ENCODE data around the gene FHL3.
A peak's percentile ranks its signal among the peaks of the same experiment; 100 is the strongest.

FHL3 gene

GRCh38 chr1:37951041-37951782 lies 54.1 kb downstream of the FHL3 start:
- ATAC-seq = no peak
- H3K27ac Mint-ChIP-seq = peak overlapping the region; percentile 74

GRCh38 chr1:37949524-37950152 lies 55.7 kb downstream of the FHL3 start:
- H3K27ac Mint-ChIP-seq = peak overlapping the region; percentile 61
- H3K27me3 Mint-ChIP-seq = no peaks in the 10 kb centered on the region
- no peak overlapping the region for H3K4me3 Mint-ChIP-seq
- no peaks in the 10 kb centered on the region for H3K9me3 Mint-ChIP-seq
- no peaks in the 10 kb centered on the region for H3K36me3 Mint-ChIP-seq
- H3K4me1 Mint-ChIP-seq = peaks cover 57% of the 10 kb centered on the region
- no peak for ATAC-seq

More at GRCh38 chr1:37951041-37951782, 54.1 kb downstream of the FHL3 start:
- H3K4me3 Mint-ChIP-seq = no peak overlapping the region
- peaks cover 52% of the 10 kb centered on the region for H3K4me1 Mint-ChIP-seq
- peaks cover 4% of the 10 kb centered on the region for H3K36me3 Mint-ChIP-seq
- no peaks in the 10 kb centered on the region for H3K9me3 Mint-ChIP-seq
- no peaks in the 10 kb centered on the region for H3K27me3 Mint-ChIP-seq

- no peak for ATAC-seq
- Mint-ChIP-seq H3K9me3 (no peaks in the 10 kb centered on the region), H3K27me3 (no peaks in the 10 kb centered on the region), H3K4me3 (no peak overlapping the region), H3K36me3 (no peaks in the 10 kb centered on the region), H3K4me1 (peaks cover 57% of the 10 kb centered on the region), H3K27ac (peak overlapping the region; percentile 62)
These were observed 56.5 kb downstream of the FHL3 start for GRCh38 chr1:37948841-37949240.

GRCh38 chr1:37948166-37948565 lies 57.1 kb downstream of the FHL3 start:
- Mint-ChIP-seq H3K4me1 (peaks cover 57% of the 10 kb centered on the region), H3K27ac (peak overlapping the region; percentile 62), H3K9me3 (no peaks in the 10 kb centered on the region), H3K27me3 (no peaks in the 10 kb centered on the region), H3K4me3 (no peak overlapping the region), H3K36me3 (peaks cover 3% of the 10 kb centered on the region)
- no peak for ATAC-seq

GRCh38 chr1:37947364-37947763 lies 58.0 kb downstream of the FHL3 start:
- Mint-ChIP-seq H3K27ac (peak overlapping the region; percentile 85), H3K4me3 (peak overlapping the region; percentile 89), H3K27me3 (no peaks in the 10 kb centered on the region), H3K9me3 (no peaks in the 10 kb centered on the region), H3K36me3 (peaks cover 7% of the 10 kb centered on the region), H3K4me1 (peaks cover 52% of the 10 kb centered on the region)
- no peak for ATAC-seq
